Measurements from ENCODE around the gene CISD3. TPM values are rescaled to one million over a fixed set of nuclear protein-coding genes. Genes with fewer than 3 reads are reported as not detected.

The CISD3 gene
- total and polyA plus RNA-seq, 2 of the 8 experiments (the other 6 are each of a cell fraction or from before 2014, with no cell fraction given): 9.4 to 11.1 TPM

GRCh38 chr17:38721802-38722201 lies 8.3 kb upstream of the CISD3 start (continued):
- TF ChIP-seq CHD1 (IDR thresholded peaks at IDR 0.05; ENCODE audit: low read depth, low read length) (no peak), SP4 (IDR thresholded peaks at IDR 0.05; ENCODE audit: low read length) (no peak), CTBP2 (IDR thresholded peaks at IDR 0.05; ENCODE audit: borderline replicate concordance, insufficient read depth, insufficient read length, low read length) (no peak), CHD2 (IDR thresholded peaks at IDR 0.05; ENCODE audit: low read length) (no peak), TEAD4 (IDR thresholded peaks at IDR 0.05; ENCODE audit: low read depth, low read length) (no peak), FOSL1 (IDR thresholded peaks at IDR 0.05; ENCODE audit: insufficient read depth, low read depth, low read length) (no peak), RNF2 (IDR thresholded peaks at IDR 0.05; ENCODE audit: borderline replicate concordance, low read depth, low read length, missing control alignments, poor library complexity, severe bottlenecking) (no peak)
- TF ChIP-seq, protein P1, sequence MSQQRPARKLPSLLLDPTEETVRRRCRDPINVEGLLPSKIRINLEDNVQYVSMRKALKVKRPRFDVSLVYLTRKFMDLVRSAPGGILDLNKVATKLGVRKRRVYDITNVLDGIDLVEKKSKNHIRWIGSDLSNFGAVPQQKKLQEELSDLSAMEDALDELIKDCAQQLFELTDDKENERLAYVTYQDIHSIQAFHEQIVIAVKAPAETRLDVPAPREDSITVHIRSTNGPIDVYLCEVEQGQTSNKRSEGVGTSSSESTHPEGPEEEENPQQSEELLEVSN (IDR thresholded peaks at IDR 0.05): no peak

Data from H1 (cell line).